Transverse colon (tissue), 4 donors: Measurements from ENCODE around the gene DLGAP1. TPM values are rescaled to one million over a fixed set of nuclear protein-coding genes. Genes with fewer than 3 reads are reported as not detected.

Experiments used
- DNase-seq: peaks from one replicate; pipeline ENCODE4 v3.0.0-alpha.2; 2019
- H3K27ac ChIP-seq, 4 donors: fragments of 200-600 bp; sonication (generic); 2 replicates each; pipeline ENCODE4 v1.5.1; 2016 to 2018; ENCODE audit warnings: inconsistent platforms in 4 of 4
- H3K27me3 ChIP-seq: fragments of 200-600 bp; sonication (generic); 2 replicates; pipeline ENCODE4 v1.5.1; 2017; ENCODE audit warnings: inconsistent platforms
- H3K36me3 ChIP-seq, 4 donors: fragments of 200-600 bp; sonication (generic); 2 replicates each; pipeline ENCODE4 v1.5.1; 2017 to 2019; ENCODE audit warnings: inconsistent platforms in 4 of 4
- H3K4me1 ChIP-seq, 4 donors: fragments of 200-600 bp; sonication (generic); 2 replicates each; pipeline ENCODE4 v1.5.1; 2017 to 2020; ENCODE audit warnings: inconsistent platforms in 4 of 4
- H3K4me3 ChIP-seq, 4 donors: fragments of 200-600 bp; sonication (generic); 1 replicate in 1 of 4; 2 replicates in 3 of 4; pipeline versions ENCODE4 v1.5.1 to v1.6.1; 2017 to 2019; ENCODE audit warnings: inconsistent platforms in 4 of 4
- H3K9me3 ChIP-seq, 2 donors: fragments of 200-600 bp; sonication (generic); 2 replicates each; pipeline ENCODE4 v1.5.1; 2017 to 2019; ENCODE audit warnings: inconsistent platforms in 2 of 2
- CTCF ChIP-seq, 5 experiments: fragments of 200-600 bp in 3 of 5; fragments of 450-650 bp in 2 of 5; sonication (generic) in 3 of 5; IDR thresholded peaks; 1 replicate in 2 of 5; 2 replicates in 3 of 5; pipeline ENCODE4 v1.5.1; 2016 to 2017; ENCODE audit warnings: antibody characterized with exemption in 5 of 5, inconsistent platforms in 3 of 5, mild to moderate bottlenecking in 2 of 5, moderate library complexity in 1 of 5
- EP300 ChIP-seq: sonication (generic); formaldehyde crosslinking; IDR thresholded peaks from one replicate; pipeline ENCODE4 v1.6.1; 2017; ENCODE audit warnings: antibody characterized with exemption, low read depth
- POLR2A ChIP-seq: fragments of 450-650 bp; IDR thresholded peaks from one replicate; pipeline ENCODE4 v1.6.1; 2016; ENCODE audit warnings: antibody characterized with exemption, mild to moderate bottlenecking, moderate library complexity
- POLR2AphosphoS5 ChIP-seq, 3 donors: sonication (generic); formaldehyde crosslinking; IDR thresholded peaks; one replicate each; pipeline ENCODE4 v1.6.1; 2016; ENCODE audit warnings: antibody characterized with exemption in 3 of 3
- WGBS, 2 donors: methylation state at CpG; one replicate each; pipeline ENCODE4 v1.1.5; 2018; ENCODE audit warnings: low coverage in 1 of 2; 5-methylcytosine and 5-hydroxymethylcytosine counted together
- in situ Hi-C, 4 donors: fragments of 200-750 bp; cut with MboI; loops; one replicate each; pipeline versions ENCODE4 v1.15.0 to v1.15.1; 2017; ENCODE audit warnings: low sequenced_read_pairs in 3 of 4, low pct_ligation_motif_present in 1 of 4, low pct_unique_long_range_greater_than_20kb in 1 of 4
- intact Hi-C: fragments of 100-400 bp; cut with DNase I; formaldehyde crosslinking; loops from one replicate; pipeline ENCODE4 v1.15.1; 2023; ENCODE audit warnings: low total_unique reads
- total RNA-seq, 4 donors: library from RNA; depleted of rRNA; stranded (reverse); fragments of >200 nt; gene quantifications; one replicate each; pipeline ENCODE4 v1.1.0, GENCODE V29; 2016

The DLGAP1 gene
- total RNA-seq, 4 donors from 2014 or later: 2.7 to 7.2 (median 3.3) TPM

- no peak overlapping the region for H3K27ac ChIP-seq
- in situ Hi-C loops (no loop called here), intact Hi-C loops (no loop called here)
- H3K9me3 ChIP-seq: no peaks in the 10 kb centered on the region
- H3K36me3 ChIP-seq: no peaks in the 10 kb centered on the region
- H3K27me3 ChIP-seq: no peaks in the 10 kb centered on the region
- H3K4me1 ChIP-seq: no peaks in the 10 kb centered on the region
- TF ChIP-seq POLR2A (no peak), EP300 (no peak), POLR2AphosphoS5 (IDR thresholded peaks at IDR 0.05) (no peak), CTCF (IDR thresholded peaks at IDR 0.05) (no peak)
- WGBS, 2 donors: 46 to 58% methylated on average over 2 of the region's 2 CpGs
- no peak overlapping the region for H3K4me3 ChIP-seq
- no peak for DNase-seq
Observed at GRCh38 chr18:4093676-4094075, 361.4 kb downstream of the DLGAP1 start.

- WGBS, 2 donors: 39 to 50% methylated on average over 2 to 3 of the region's 3 CpGs
- Histone ChIP-seq H3K36me3 (no peaks in the 10 kb centered on the region), H3K9me3 (no peaks in the 10 kb centered on the region), H3K27ac (no peak overlapping the region), H3K4me1 (no peaks in the 10 kb centered on the region), H3K27me3 (no peaks in the 10 kb centered on the region), H3K4me3 (no peak overlapping the region)
- intact Hi-C loops (no loop called here), in situ Hi-C loops (no loop called here)
- TF ChIP-seq POLR2A (no peak), POLR2AphosphoS5 (IDR thresholded peaks at IDR 0.05) (no peak), EP300 (no peak), CTCF (IDR thresholded peaks at IDR 0.05) (no peak)
- no peak for DNase-seq
Observed at GRCh38 chr18:4084382-4084900, 370.7 kb downstream of the DLGAP1 start.

- H3K4me3 ChIP-seq: no peak overlapping the region
- no peak for DNase-seq
- in situ Hi-C loops: no loop called here
- WGBS, 2 donors: 67 to 68% methylated on average over 4 of the region's 4 CpGs
- H3K27ac ChIP-seq: no peak overlapping the region
- no peaks in the 10 kb centered on the region for H3K9me3 ChIP-seq
- no peaks in the 10 kb centered on the region for H3K36me3 ChIP-seq
- no peaks in the 10 kb centered on the region for H3K27me3 ChIP-seq
- TF ChIP-seq CTCF (IDR thresholded peaks at IDR 0.05): no peak
- TF ChIP-seq POLR2A: no peak
- TF ChIP-seq POLR2AphosphoS5 (IDR thresholded peaks at IDR 0.05): no peak
- TF ChIP-seq EP300: no peak
- intact Hi-C loops: no loop called here
- no peaks in the 10 kb centered on the region for H3K4me1 ChIP-seq
Observed at GRCh38 chr18:4078246-4078645, 376.9 kb downstream of the DLGAP1 start.

- Histone ChIP-seq H3K9me3 (no peaks in the 10 kb centered on the region), H3K36me3 (no peaks in the 10 kb centered on the region), H3K4me3 (no peak overlapping the region), H3K4me1 (no peaks in the 10 kb centered on the region), H3K27ac (no peak overlapping the region), H3K27me3 (no peaks in the 10 kb centered on the region)
- in situ Hi-C loops: no loop called here
- TF ChIP-seq EP300 (no peak), CTCF (IDR thresholded peaks at IDR 0.05) (no peak), POLR2A (no peak), POLR2AphosphoS5 (IDR thresholded peaks at IDR 0.05) (no peak)
- no peak for DNase-seq
- intact Hi-C loops: no loop called here
- 68 to 73% methylated on average over 2 of the region's 2 CpGs for WGBS, 2 donors
Observed at GRCh38 chr18:4077721-4078120, 377.4 kb downstream of the DLGAP1 start.
